Astrocyte (in vitro differentiated cells and primary cell): ENCODE data around the gene AFF3. TPM values are rescaled to one million over a fixed set of nuclear protein-coding genes. Genes with fewer than 3 reads are reported as not detected.

Experiments
- DNase-seq: peaks from one replicate; pipeline ENCODE4 v3.0.0-alpha.2; 2010; ENCODE audit warnings: low read depth
- FAIRE-seq: peaks from 2 replicates; lab custom pipeline; 2011; peaks lifted over from hg19 to GRCh38; lab: Jason Lieb, UNC
- H2AFZ ChIP-seq: 2 replicates; pipeline ENCODE4 v1.6.0; 2012; ENCODE audit warnings: low read depth, low read length, inconsistent platforms
- H3K27ac ChIP-seq: 2 replicates; pipeline ENCODE4 v1.5.1; 2011; ENCODE audit warnings: low read depth, low read length, inconsistent platforms
- H3K27me3 ChIP-seq: 2 replicates; pipeline ENCODE4 v1.6.0; 2011; ENCODE audit warnings: low read length, inconsistent platforms; ENCODE audit not compliant: insufficient read depth
- H3K36me3 ChIP-seq: 2 replicates; pipeline ENCODE4 v1.5.1; 2011; ENCODE audit warnings: low read length, inconsistent platforms; ENCODE audit not compliant: insufficient read depth
- H3K4me1 ChIP-seq: 2 replicates; pipeline ENCODE4 v1.5.1; 2011; ENCODE audit warnings: low read length, inconsistent platforms; ENCODE audit not compliant: insufficient read depth
- H3K4me2 ChIP-seq: 2 replicates; pipeline ENCODE4 v1.6.0; 2012; ENCODE audit warnings: low read length, inconsistent platforms
- H3K4me3 ChIP-seq: 2 replicates; pipeline ENCODE4 v1.5.1; 2011; ENCODE audit warnings: low read depth, mild to moderate bottlenecking, low read length, inconsistent platforms; ENCODE audit not compliant: insufficient read depth
- H3K79me2 ChIP-seq: 2 replicates; pipeline ENCODE4 v1.6.0; 2012; ENCODE audit warnings: mild to moderate bottlenecking, low read length, inconsistent platforms; ENCODE audit not compliant: insufficient read depth
- H3K9ac ChIP-seq: 2 replicates; pipeline ENCODE4 v1.6.0; 2012; ENCODE audit warnings: mild to moderate bottlenecking, low read length, inconsistent platforms
- H3K9me3 ChIP-seq: 2 replicates; pipeline ENCODE4 v1.5.1; 2012; ENCODE audit warnings: low read depth, mild to moderate bottlenecking, low read length, inconsistent platforms; ENCODE audit not compliant: insufficient read depth
- H4K20me1 ChIP-seq: 2 replicates; pipeline ENCODE4 v1.6.0; 2012; ENCODE audit warnings: low read length, inconsistent platforms; ENCODE audit not compliant: insufficient read depth
- H3K27ac Mint-ChIP-seq: one replicate; pipeline ENCODE4 v1.8.0; 2021; ENCODE audit warnings: mild to moderate bottlenecking, mixed read lengths; ENCODE audit not compliant: unreplicated experiment
- H3K27me3 Mint-ChIP-seq: one replicate; pipeline ENCODE4 v1.8.0; 2021; ENCODE audit warnings: low read depth, mixed read lengths; ENCODE audit not compliant: unreplicated experiment
- H3K36me3 Mint-ChIP-seq: one replicate; pipeline ENCODE4 v1.8.0; 2021; ENCODE audit warnings: low read depth, mixed read lengths; ENCODE audit not compliant: unreplicated experiment
- H3K4me1 Mint-ChIP-seq: one replicate; pipeline ENCODE4 v1.8.0; 2021; ENCODE audit warnings: low read depth, mixed read lengths; ENCODE audit not compliant: unreplicated experiment
- H3K4me3 Mint-ChIP-seq: one replicate; pipeline ENCODE4 v1.8.0; 2021; ENCODE audit warnings: mild to moderate bottlenecking, moderate library complexity, mixed read lengths; ENCODE audit not compliant: unreplicated experiment
- H3K9me3 Mint-ChIP-seq: one replicate; pipeline ENCODE4 v1.8.0; 2021; ENCODE audit warnings: mild to moderate bottlenecking, mixed read lengths; ENCODE audit not compliant: unreplicated experiment
- CTCF ChIP-seq: IDR thresholded peaks from 2 replicates; pipeline ENCODE4 v1.5.1; 2011; ENCODE audit warnings: low read depth, mild to moderate bottlenecking, inconsistent platforms, low read length, moderate library complexity; ENCODE audit not compliant: insufficient read depth
- EZH2 ChIP-seq: IDR thresholded peaks from 2 replicates; pipeline ENCODE4 v1.6.1; 2012; ENCODE audit warnings: mild to moderate bottlenecking, low read length, inconsistent platforms; ENCODE audit not compliant: insufficient read depth
- total RNA-seq: library from RNA; stranded (reverse); gene quantifications from 2 replicates; pipeline ENCODE4 v1.2.1, GENCODE V29; 2021

Gene AFF3
- total RNA-seq, 1 donor from 2014 or later = 14.7 TPM

- no peak overlapping the region for H3K27ac Mint-ChIP-seq
- H3K4me3 Mint-ChIP-seq = no peak overlapping the region
- H4K20me1 ChIP-seq = no peaks in the 10 kb centered on the region
- H3K79me2 ChIP-seq = no peaks in the 10 kb centered on the region
- no peaks in the 10 kb centered on the region for H3K4me1 Mint-ChIP-seq
- no peak overlapping the region for H3K27ac ChIP-seq
- H3K9me3 Mint-ChIP-seq = peaks cover 6% of the 10 kb centered on the region
- no peak overlapping the region for H3K4me2 ChIP-seq
- no peak for TF ChIP-seq CTCF
- TF ChIP-seq EZH2 = no peak
- no peak overlapping the region for H2AFZ ChIP-seq
- no peaks in the 10 kb centered on the region for H3K9me3 ChIP-seq
- H3K27me3 Mint-ChIP-seq = peaks cover 31% of the 10 kb centered on the region
- H3K36me3 Mint-ChIP-seq = no peaks in the 10 kb centered on the region
- no peaks in the 10 kb centered on the region for H3K36me3 ChIP-seq
- no peak for FAIRE-seq
- H3K4me3 ChIP-seq = no peak overlapping the region
- DNase-seq = no peak
- no peak overlapping the region for H3K9ac ChIP-seq
- H3K4me1 ChIP-seq = no peaks in the 10 kb centered on the region
- H3K27me3 ChIP-seq = peaks cover 2% of the 10 kb centered on the region
Observed at GRCh38 chr2:100180503-100180902, 38.1 kb upstream of the AFF3 start.

- H3K9me3 Mint-ChIP-seq = peaks cover 6% of the 10 kb centered on the region
- Histone ChIP-seq H3K36me3 (no peaks in the 10 kb centered on the region), H3K27me3 (peaks cover 2% of the 10 kb centered on the region), H4K20me1 (no peaks in the 10 kb centered on the region), H2AFZ (no peak overlapping the region), H3K9ac (no peak overlapping the region), H3K4me1 (no peaks in the 10 kb centered on the region), H3K4me3 (no peak overlapping the region), H3K27ac (no peak overlapping the region), H3K9me3 (no peaks in the 10 kb centered on the region), H3K79me2 (no peaks in the 10 kb centered on the region), H3K4me2 (no peak overlapping the region)
- FAIRE-seq (no peak), DNase-seq (no peak)
- no peaks in the 10 kb centered on the region for H3K36me3 Mint-ChIP-seq
- no peak for TF ChIP-seq CTCF
- no peak for TF ChIP-seq EZH2
- H3K27me3 Mint-ChIP-seq = peaks cover 27% of the 10 kb centered on the region
- H3K4me3 Mint-ChIP-seq = no peak overlapping the region
- no peaks in the 10 kb centered on the region for H3K4me1 Mint-ChIP-seq
- no peak overlapping the region for H3K27ac Mint-ChIP-seq
Observed at GRCh38 chr2:100179806-100180205, 37.4 kb upstream of the AFF3 start.

- Histone ChIP-seq H4K20me1 (no peaks in the 10 kb centered on the region), H3K36me3 (no peaks in the 10 kb centered on the region), H3K4me2 (no peak overlapping the region), H3K9me3 (no peaks in the 10 kb centered on the region), H2AFZ (no peak overlapping the region), H3K4me1 (no peaks in the 10 kb centered on the region), H3K79me2 (no peaks in the 10 kb centered on the region), H3K27ac (no peak overlapping the region), H3K9ac (no peak overlapping the region), H3K4me3 (no peak overlapping the region), H3K27me3 (peaks cover 2% of the 10 kb centered on the region)
- peaks cover 23% of the 10 kb centered on the region for H3K27me3 Mint-ChIP-seq
- no peaks in the 10 kb centered on the region for H3K36me3 Mint-ChIP-seq
- peaks cover 6% of the 10 kb centered on the region for H3K9me3 Mint-ChIP-seq
- FAIRE-seq (no peak), DNase-seq (no peak)
- no peak overlapping the region for H3K27ac Mint-ChIP-seq
- TF ChIP-seq CTCF (no peak), EZH2 (no peak)
- H3K4me3 Mint-ChIP-seq = no peak overlapping the region
- H3K4me1 Mint-ChIP-seq = no peaks in the 10 kb centered on the region
Observed at GRCh38 chr2:100178864-100179263, 36.5 kb upstream of the AFF3 start.
